GM23338 (cell line): ENCODE results near the gene AQP7.

Experiments used
- CREB1 ChIP-seq: fragments of 250-450 bp; sonication (Bioruptor Pico); IDR thresholded peaks from 2 replicates; pipeline ENCODE4 v1.5.0; 2020; ENCODE audit warnings: low read depth, mild to moderate bottlenecking, moderate library complexity
- CTCF ChIP-seq, 2 experiments: fragments of 200-600 bp in 1 of 2; sonication (generic) in 1 of 2; conservative IDR thresholded peaks; 2 replicates each; pipeline versions ENCODE4 v1.5.1 to v1.6.1; 2016 to 2017; ENCODE audit warnings: antibody characterized with exemption in 2 of 2, low read depth in 2 of 2, mild to moderate bottlenecking in 2 of 2, moderate library complexity in 1 of 2
- EZH2 ChIP-seq: fragments of 200-600 bp; sonication (generic); IDR thresholded peaks from one replicate; pipeline ENCODE4 v1.8.0; 2017; ENCODE audit warnings: antibody characterized with exemption, mild to moderate bottlenecking, low read depth; ENCODE audit not compliant: unreplicated experiment
- EZH2phosphoT487 ChIP-seq: fragments of 200-600 bp; sonication (generic); IDR thresholded peaks from one replicate; pipeline ENCODE4 v1.8.1; 2018; ENCODE audit warnings: antibody characterized with exemption; ENCODE audit not compliant: unreplicated experiment
- NANOG ChIP-seq: IDR thresholded peaks from 2 replicates; pipeline ENCODE4 v1.6.1; 2016; ENCODE audit warnings: antibody characterized with exemption, borderline replicate concordance
- STAT1 ChIP-seq: IDR thresholded peaks from one replicate; pipeline ENCODE4 v1.6.1; 2016; ENCODE audit warnings: antibody characterized with exemption; ENCODE audit not compliant: unreplicated experiment
- TF ChIP-seq, protein P1 (sequence below): IDR thresholded peaks from one replicate; pipeline ENCODE4 v1.6.1; 2018; ENCODE audit warnings: antibody characterized with exemption; ENCODE audit not compliant: unreplicated experiment
- TF ChIP-seq, protein P2 (sequence below): fragments of 250-450 bp; sonication (Bioruptor Pico); IDR thresholded peaks from 2 replicates; pipeline ENCODE4 v1.5.0; 2020; ENCODE audit warnings: mild to moderate bottlenecking, moderate library complexity

GRCh38 chr9:33437898-33438297 is 35.5 kb upstream of the AQP7 start:
- TF ChIP-seq STAT1 (no peak), CTCF (conservative IDR thresholded peaks at IDR 0.05; ENCODE audit: low read depth in 2 of 2) (no peak), EZH2phosphoT487 (no peak), CREB1 (no peak), EZH2 (no peak), NANOG (no peak)
- TF ChIP-seq, protein P1, sequence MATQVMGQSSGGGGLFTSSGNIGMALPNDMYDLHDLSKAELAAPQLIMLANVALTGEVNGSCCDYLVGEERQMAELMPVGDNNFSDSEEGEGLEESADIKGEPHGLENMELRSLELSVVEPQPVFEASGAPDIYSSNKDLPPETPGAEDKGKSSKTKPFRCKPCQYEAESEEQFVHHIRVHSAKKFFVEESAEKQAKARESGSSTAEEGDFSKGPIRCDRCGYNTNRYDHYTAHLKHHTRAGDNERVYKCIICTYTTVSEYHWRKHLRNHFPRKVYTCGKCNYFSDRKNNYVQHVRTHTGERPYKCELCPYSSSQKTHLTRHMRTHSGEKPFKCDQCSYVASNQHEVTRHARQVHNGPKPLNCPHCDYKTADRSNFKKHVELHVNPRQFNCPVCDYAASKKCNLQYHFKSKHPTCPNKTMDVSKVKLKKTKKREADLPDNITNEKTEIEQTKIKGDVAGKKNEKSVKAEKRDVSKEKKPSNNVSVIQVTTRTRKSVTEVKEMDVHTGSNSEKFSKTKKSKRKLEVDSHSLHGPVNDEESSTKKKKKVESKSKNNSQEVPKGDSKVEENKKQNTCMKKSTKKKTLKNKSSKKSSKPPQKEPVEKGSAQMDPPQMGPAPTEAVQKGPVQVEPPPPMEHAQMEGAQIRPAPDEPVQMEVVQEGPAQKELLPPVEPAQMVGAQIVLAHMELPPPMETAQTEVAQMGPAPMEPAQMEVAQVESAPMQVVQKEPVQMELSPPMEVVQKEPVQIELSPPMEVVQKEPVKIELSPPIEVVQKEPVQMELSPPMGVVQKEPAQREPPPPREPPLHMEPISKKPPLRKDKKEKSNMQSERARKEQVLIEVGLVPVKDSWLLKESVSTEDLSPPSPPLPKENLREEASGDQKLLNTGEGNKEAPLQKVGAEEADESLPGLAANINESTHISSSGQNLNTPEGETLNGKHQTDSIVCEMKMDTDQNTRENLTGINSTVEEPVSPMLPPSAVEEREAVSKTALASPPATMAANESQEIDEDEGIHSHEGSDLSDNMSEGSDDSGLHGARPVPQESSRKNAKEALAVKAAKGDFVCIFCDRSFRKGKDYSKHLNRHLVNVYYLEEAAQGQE: no peak
- TF ChIP-seq, protein P2, sequence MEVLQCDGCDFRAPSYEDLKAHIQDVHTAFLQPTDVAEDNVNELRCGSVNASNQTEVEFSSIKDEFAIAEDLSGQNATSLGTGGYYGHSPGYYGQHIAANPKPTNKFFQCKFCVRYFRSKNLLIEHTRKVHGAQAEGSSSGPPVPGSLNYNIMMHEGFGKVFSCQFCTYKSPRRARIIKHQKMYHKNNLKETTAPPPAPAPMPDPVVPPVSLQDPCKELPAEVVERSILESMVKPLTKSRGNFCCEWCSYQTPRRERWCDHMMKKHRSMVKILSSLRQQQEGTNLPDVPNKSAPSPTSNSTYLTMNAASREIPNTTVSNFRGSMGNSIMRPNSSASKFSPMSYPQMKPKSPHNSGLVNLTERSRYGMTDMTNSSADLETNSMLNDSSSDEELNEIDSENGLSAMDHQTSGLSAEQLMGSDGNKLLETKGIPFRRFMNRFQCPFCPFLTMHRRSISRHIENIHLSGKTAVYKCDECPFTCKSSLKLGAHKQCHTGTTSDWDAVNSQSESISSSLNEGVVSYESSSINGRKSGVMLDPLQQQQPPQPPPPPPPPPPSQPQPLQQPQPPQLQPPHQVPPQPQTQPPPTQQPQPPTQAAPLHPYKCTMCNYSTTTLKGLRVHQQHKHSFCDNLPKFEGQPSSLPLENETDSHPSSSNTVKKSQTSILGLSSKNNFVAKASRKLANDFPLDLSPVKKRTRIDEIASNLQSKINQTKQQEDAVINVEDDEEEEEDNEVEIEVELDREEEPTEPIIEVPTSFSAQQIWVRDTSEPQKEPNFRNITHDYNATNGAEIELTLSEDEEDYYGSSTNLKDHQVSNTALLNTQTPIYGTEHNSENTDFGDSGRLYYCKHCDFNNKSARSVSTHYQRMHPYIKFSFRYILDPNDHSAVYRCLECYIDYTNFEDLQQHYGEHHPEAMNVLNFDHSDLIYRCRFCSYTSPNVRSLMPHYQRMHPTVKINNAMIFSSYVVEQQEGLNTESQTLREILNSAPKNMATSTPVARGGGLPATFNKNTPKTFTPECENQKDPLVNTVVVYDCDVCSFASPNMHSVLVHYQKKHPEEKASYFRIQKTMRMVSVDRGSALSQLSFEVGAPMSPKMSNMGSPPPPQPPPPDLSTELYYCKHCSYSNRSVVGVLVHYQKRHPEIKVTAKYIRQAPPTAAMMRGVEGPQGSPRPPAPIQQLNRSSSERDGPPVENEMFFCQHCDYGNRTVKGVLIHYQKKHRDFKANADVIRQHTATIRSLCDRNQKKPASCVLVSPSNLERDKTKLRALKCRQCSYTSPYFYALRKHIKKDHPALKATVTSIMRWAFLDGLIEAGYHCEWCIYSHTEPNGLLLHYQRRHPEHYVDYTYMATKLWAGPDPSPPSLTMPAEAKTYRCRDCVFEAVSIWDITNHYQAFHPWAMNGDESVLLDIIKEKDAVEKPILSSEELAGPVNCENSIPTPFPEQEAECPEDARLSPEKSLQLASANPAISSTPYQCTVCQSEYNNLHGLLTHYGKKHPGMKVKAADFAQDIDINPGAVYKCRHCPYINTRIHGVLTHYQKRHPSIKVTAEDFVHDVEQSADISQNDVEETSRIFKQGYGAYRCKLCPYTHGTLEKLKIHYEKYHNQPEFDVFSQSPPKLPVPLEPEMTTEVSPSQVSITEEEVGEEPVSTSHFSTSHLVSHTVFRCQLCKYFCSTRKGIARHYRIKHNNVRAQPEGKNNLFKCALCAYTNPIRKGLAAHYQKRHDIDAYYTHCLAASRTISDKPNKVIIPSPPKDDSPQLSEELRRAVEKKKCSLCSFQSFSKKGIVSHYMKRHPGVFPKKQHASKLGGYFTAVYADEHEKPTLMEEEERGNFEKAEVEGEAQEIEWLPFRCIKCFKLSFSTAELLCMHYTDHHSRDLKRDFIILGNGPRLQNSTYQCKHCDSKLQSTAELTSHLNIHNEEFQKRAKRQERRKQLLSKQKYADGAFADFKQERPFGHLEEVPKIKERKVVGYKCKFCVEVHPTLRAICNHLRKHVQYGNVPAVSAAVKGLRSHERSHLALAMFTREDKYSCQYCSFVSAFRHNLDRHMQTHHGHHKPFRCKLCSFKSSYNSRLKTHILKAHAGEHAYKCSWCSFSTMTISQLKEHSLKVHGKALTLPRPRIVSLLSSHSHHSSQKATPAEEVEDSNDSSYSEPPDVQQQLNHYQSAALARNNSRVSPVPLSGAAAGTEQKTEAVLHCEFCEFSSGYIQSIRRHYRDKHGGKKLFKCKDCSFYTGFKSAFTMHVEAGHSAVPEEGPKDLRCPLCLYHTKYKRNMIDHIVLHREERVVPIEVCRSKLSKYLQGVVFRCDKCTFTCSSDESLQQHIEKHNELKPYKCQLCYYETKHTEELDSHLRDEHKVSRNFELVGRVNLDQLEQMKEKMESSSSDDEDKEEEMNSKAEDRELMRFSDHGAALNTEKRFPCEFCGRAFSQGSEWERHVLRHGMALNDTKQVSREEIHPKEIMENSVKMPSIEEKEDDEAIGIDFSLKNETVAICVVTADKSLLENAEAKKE (CRISPR knock-in tag): no peak
